ENCODE measurements around the gene EPHA5.

DNA sequence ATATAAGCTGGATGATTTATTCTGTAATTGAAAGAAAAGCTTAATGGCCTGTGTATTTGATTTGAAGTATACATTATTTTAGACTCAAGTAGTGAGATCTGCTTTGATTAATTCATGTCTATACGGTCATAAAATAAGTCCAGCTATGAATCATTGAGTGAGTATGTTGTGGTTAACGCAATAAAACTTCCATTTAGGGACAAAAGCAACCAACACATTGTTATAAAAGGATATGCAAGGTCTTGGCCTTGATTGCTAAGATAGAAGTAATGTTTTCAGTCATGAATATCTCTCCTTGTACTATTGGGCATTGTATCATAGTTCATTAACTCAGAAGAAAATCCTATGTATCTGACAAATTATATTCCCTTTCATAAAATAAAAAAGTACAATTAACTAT, 162.1 kb downstream of the EPHA5 start:
- no peak for TF ChIP-seq POLR2A (IDR thresholded peaks at IDR 0.05; ENCODE audit: low read depth)
- no peak for TF ChIP-seq EP300 (IDR thresholded peaks at IDR 0.05)
- TF ChIP-seq POLR2AphosphoS5 (IDR thresholded peaks at IDR 0.05), result no peak
